Mesenchymal stem cell (in vitro differentiated cells and primary cell): ENCODE measurements around the gene PSMC6.
"Not testable (repeated sequence)": the region's sequence is repeated elsewhere in the genome, so short reads cannot be mapped to it uniquely, and the experiment has no call there.

Experiments used
- DNase-seq: peaks from one replicate; pipeline ENCODE4 v3.0.0-alpha.2; 2013
- H2AFZ ChIP-seq: one replicate; pipeline ENCODE4 v1.6.1; 2013; ENCODE audit warnings: low read depth, mild to moderate bottlenecking, control low read depth, inconsistent platforms, low read length, moderate library complexity
- H2AK5ac ChIP-seq: 2 replicates; pipeline ENCODE4 v1.6.1; 2013; ENCODE audit warnings: low read length, moderate library complexity, mild to moderate bottlenecking, inconsistent platforms; ENCODE audit not compliant: severe bottlenecking
- H2BK120ac ChIP-seq: one replicate; pipeline ENCODE4 v1.6.1; 2013; ENCODE audit warnings: low read depth, mild to moderate bottlenecking, inconsistent platforms, low read length, moderate library complexity
- H2BK12ac ChIP-seq, 2 experiments: one replicate each; pipeline ENCODE4 v1.6.1; 2013; ENCODE audit warnings: inconsistent platforms in 2 of 2, low read length in 2 of 2, mild to moderate bottlenecking in 2 of 2, moderate library complexity in 2 of 2, control low read depth in 1 of 2
- H2BK15ac ChIP-seq: one replicate; pipeline ENCODE4 v1.6.1; 2013; ENCODE audit warnings: mild to moderate bottlenecking, low read depth, inconsistent platforms; ENCODE audit not compliant: poor library complexity, severe bottlenecking
- H2BK5ac ChIP-seq: 2 replicates; pipeline ENCODE4 v1.6.1; 2013; ENCODE audit warnings: low read depth, mild to moderate bottlenecking, low read length, control low read depth, inconsistent platforms; ENCODE audit not compliant: poor library complexity, severe bottlenecking
- H3K14ac ChIP-seq, 2 experiments: one replicate each; pipeline ENCODE4 v1.6.1; 2013; ENCODE audit warnings: inconsistent platforms in 2 of 2, low read length in 2 of 2, control low read depth in 1 of 2, mild to moderate bottlenecking in 1 of 2, moderate library complexity in 1 of 2
- H3K18ac ChIP-seq, 2 experiments: one replicate each; pipeline ENCODE4 v1.6.1; 2013; ENCODE audit warnings: inconsistent platforms in 2 of 2, low read length in 2 of 2, control low read depth in 1 of 2, low read depth in 1 of 2, mild to moderate bottlenecking in 1 of 2
- H3K23ac ChIP-seq, 2 experiments: one replicate each; pipeline ENCODE4 v1.6.1; 2013; ENCODE audit warnings: inconsistent platforms in 2 of 2, low read length in 2 of 2, mild to moderate bottlenecking in 2 of 2, moderate library complexity in 2 of 2, control low read depth in 1 of 2
- H3K27ac ChIP-seq: 2 replicates; pipeline ENCODE4 v1.5.1; 2013; ENCODE audit warnings: mild to moderate bottlenecking, moderate library complexity, low read length, control low read depth, inconsistent platforms; ENCODE audit not compliant: poor library complexity, severe bottlenecking
- H3K27me3 ChIP-seq, 2 experiments: 2 replicates each; pipeline versions ENCODE4 v1.6.1 to v1.7.0; 2013; ENCODE audit warnings: low read length in 2 of 2, mild to moderate bottlenecking in 2 of 2, moderate library complexity in 2 of 2, control low read depth in 1 of 2, inconsistent platforms in 1 of 2; ENCODE audit not compliant: control insufficient read depth in 1 of 2, insufficient read depth in 1 of 2
- H3K36me3 ChIP-seq, 2 experiments: 2 replicates each; pipeline versions ENCODE4 v1.6.1 to v1.7.0; 2013; ENCODE audit warnings: low read length in 2 of 2, control low read depth in 1 of 2, inconsistent platforms in 1 of 2, low read depth in 1 of 2, mild to moderate bottlenecking in 1 of 2; ENCODE audit not compliant: insufficient read depth in 2 of 2, control insufficient read depth in 1 of 2
- H3K4ac ChIP-seq, 2 experiments: one replicate each; pipeline ENCODE4 v1.6.1; 2013; ENCODE audit warnings: inconsistent platforms in 2 of 2, low read length in 2 of 2, mild to moderate bottlenecking in 2 of 2, moderate library complexity in 2 of 2, control low read depth in 1 of 2, low read depth in 1 of 2
- H3K4me1 ChIP-seq: 2 replicates; pipeline ENCODE4 v1.6.1; 2013; ENCODE audit warnings: low read depth, low read length, control low read depth; ENCODE audit not compliant: control insufficient read depth, insufficient read depth
- H3K4me2 ChIP-seq: 2 replicates; pipeline ENCODE4 v1.6.1; 2013; ENCODE audit warnings: low read length, mild to moderate bottlenecking, inconsistent platforms; ENCODE audit not compliant: poor library complexity, severe bottlenecking
- H3K4me3 ChIP-seq, 2 experiments: 2 replicates each; pipeline versions ENCODE4 v1.5.1 to v1.7.0; 2013; ENCODE audit warnings: low read length in 2 of 2, mild to moderate bottlenecking in 2 of 2, control low read depth in 1 of 2, low read depth in 1 of 2; ENCODE audit not compliant: insufficient read depth in 1 of 2
- H3K79me1 ChIP-seq: replicated peaks from 2 replicates; pipeline ENCODE4 v1.6.1; 2013; ENCODE audit warnings: mild to moderate bottlenecking, control low read depth, low read length, inconsistent platforms; ENCODE audit not compliant: poor library complexity, severe bottlenecking
- H3K9ac ChIP-seq: 2 replicates; pipeline ENCODE4 v1.7.0; 2013; ENCODE audit warnings: mild to moderate bottlenecking, low read length, moderate library complexity
- H3K9me3 ChIP-seq: 2 replicates; pipeline ENCODE4 v1.7.0; 2013; ENCODE audit warnings: mild to moderate bottlenecking, low read length; ENCODE audit not compliant: control insufficient read depth
- H4K8ac ChIP-seq: one replicate; pipeline ENCODE4 v1.6.1; 2013; ENCODE audit warnings: inconsistent platforms, mild to moderate bottlenecking, low read length, moderate library complexity
- H4K91ac ChIP-seq: one replicate; pipeline ENCODE4 v1.6.1; 2013; ENCODE audit warnings: mild to moderate bottlenecking, low read length, inconsistent platforms
- WGBS: methylation state at CpG from one replicate; pipeline ENCODE4 v1.1.7; 2013; ENCODE audit warnings: mixed read lengths; 5-methylcytosine and 5-hydroxymethylcytosine counted together

Gene PSMC6

GRCh38 chr14:52716155-52716554 lies 9.2 kb downstream of the PSMC6 start:
- H3K9ac ChIP-seq, result no peak overlapping the region
- H3K18ac ChIP-seq, result no peak overlapping the region
- no peaks in the 10 kb centered on the region for H3K9me3 ChIP-seq
- no peaks in the 10 kb centered on the region for H3K4me1 ChIP-seq
- 100% methylated on average over 3 of the region's 6 CpGs for WGBS
- H4K91ac ChIP-seq, result no peak overlapping the region
- no peak overlapping the region for H4K8ac ChIP-seq
- no peak overlapping the region for H2AFZ ChIP-seq
- no peak overlapping the region for H3K4me3 ChIP-seq
- no peak overlapping the region for H3K27ac ChIP-seq
- H3K4me2 ChIP-seq, result no peak overlapping the region
- H2BK15ac ChIP-seq, result no peak overlapping the region
- H3K14ac ChIP-seq, result no peak overlapping the region
- H2AK5ac ChIP-seq, result no peak overlapping the region
- no peak overlapping the region for H3K4ac ChIP-seq
- H2BK120ac ChIP-seq, result no peak overlapping the region
- no peak for DNase-seq
- H2BK5ac ChIP-seq, result no peak overlapping the region
- peaks cover 37 to 95% of the 10 kb centered on the region in 2 experiments for H3K36me3 ChIP-seq
- no peaks in the 10 kb centered on the region for H3K27me3 ChIP-seq
- H3K23ac ChIP-seq, result no peak overlapping the region
- H2BK12ac ChIP-seq, result no peak overlapping the region
- H3K79me1 ChIP-seq, result peaks cover 18% of the 10 kb centered on the region

DNA sequence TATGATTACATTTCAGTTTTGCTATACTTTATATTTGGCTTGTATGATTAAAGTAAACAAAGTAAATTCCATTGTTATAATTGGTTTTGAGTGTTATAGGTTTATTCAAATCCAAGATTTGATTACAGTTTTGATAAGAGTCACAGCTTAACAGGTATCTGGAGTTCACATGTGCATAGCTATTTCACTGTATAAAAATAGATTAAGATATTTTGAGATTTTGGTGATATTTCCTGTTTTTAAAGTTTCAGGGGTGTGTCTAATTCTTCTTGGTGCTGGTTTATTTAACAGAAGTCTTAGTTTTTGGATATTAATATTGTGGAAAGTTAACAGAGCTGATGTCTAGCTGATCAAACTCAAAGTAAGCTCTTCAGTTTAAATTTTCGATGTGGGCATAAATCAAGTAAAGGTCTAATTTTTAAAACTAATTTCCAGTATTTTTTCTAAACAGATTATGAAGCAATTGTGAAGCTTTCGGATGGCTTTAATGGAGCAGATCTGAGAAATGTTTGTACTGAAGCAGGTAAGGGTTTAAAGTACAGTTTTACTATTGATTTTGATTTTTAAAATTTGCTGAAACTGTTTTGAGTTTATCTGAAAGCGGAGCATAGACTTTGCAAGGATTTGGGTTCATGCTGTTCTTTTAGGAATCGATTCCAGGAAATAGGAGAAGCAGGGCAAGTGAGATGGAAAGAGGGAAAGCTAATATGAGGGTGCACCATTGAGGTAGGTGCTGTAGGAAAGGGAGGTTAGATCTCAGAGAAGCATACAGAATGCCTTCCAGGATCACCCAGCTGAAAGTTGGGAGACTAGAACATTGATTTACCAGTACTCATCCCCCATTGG lies 16.7 kb downstream of the PSMC6 start:
- no peak overlapping the region for H3K4me2 ChIP-seq
- H3K9ac ChIP-seq, result no peak overlapping the region
- no peak overlapping the region for H4K91ac ChIP-seq
- DNase-seq, result no peak
- H3K4ac ChIP-seq, result no peak overlapping the region
- H3K79me1 ChIP-seq, result peaks cover 8% of the 10 kb centered on the region
- no peak overlapping the region for H3K23ac ChIP-seq
- no peak overlapping the region for H3K18ac ChIP-seq
- H2BK15ac ChIP-seq, result no peak overlapping the region
- no peak overlapping the region for H3K27ac ChIP-seq
- H3K27me3 ChIP-seq, result no peaks in the 10 kb centered on the region
- H3K14ac ChIP-seq, result no peak overlapping the region
- H4K8ac ChIP-seq, result no peak overlapping the region
- WGBS, result 97% methylated on average over 3 of the region's 4 CpGs
- H3K4me1 ChIP-seq, result no peaks in the 10 kb centered on the region
- H2BK5ac ChIP-seq, result no peak overlapping the region
- H2BK120ac ChIP-seq, result no peak overlapping the region
- no peak overlapping the region for H2AK5ac ChIP-seq
- H2BK12ac ChIP-seq, result no peak overlapping the region
- peaks cover 22 to 97% of the 10 kb centered on the region in 2 experiments for H3K36me3 ChIP-seq
- no peak overlapping the region for H3K4me3 ChIP-seq
- no peak overlapping the region for H2AFZ ChIP-seq
- H3K9me3 ChIP-seq, result no peaks in the 10 kb centered on the region

GRCh38 chr14:52724360-52724644 lies 17.3 kb downstream of the PSMC6 start:
- Histone ChIP-seq H3K14ac (no peak overlapping the region), H2BK12ac (no peak overlapping the region), H4K91ac (no peak overlapping the region), H3K4me1 (no peaks in the 10 kb centered on the region), H3K4ac (no peak overlapping the region), H3K4me3 (no peak overlapping the region), H3K9ac (no peak overlapping the region), H2AK5ac (no peak overlapping the region), H3K23ac (no peak overlapping the region), H3K27me3 (no peaks in the 10 kb centered on the region), H2AFZ (no peak overlapping the region), H2BK15ac (no peak overlapping the region), H3K18ac (no peak overlapping the region), H3K36me3 (peaks cover 26 to 95% of the 10 kb centered on the region in 2 experiments), H3K79me1 (peaks cover 8% of the 10 kb centered on the region), H3K9me3 (no peaks in the 10 kb centered on the region), H2BK5ac (no peak overlapping the region), H3K4me2 (no peak overlapping the region), H3K27ac (no peak overlapping the region), H4K8ac (no peak overlapping the region), H2BK120ac (no peak overlapping the region)
- DNase-seq, result no peak

DNA sequence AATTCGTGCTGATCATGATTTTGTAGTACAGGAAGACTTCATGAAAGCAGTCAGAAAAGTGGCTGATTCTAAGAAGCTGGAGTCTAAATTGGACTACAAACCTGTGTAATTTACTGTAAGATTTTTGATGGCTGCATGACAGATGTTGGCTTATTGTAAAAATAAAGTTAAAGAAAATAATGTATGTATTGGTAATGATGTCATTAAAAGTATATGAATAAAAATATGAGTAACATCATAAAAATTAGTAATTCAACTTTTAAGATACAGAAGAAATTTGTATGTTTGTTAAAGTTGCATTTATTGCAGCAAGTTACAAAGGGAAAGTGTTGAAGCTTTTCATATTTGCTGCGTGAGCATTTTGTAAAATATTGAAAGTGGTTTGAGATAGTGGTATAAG lies 20.5 kb downstream of the PSMC6 start:
- H3K23ac ChIP-seq, H2AFZ ChIP-seq, H3K14ac ChIP-seq, H2BK12ac ChIP-seq, H2BK120ac ChIP-seq, H3K4ac ChIP-seq, DNase-seq, H4K91ac ChIP-seq, H4K8ac ChIP-seq, H3K27me3 ChIP-seq, H3K4me1 ChIP-seq, H3K4me3 ChIP-seq, H3K27ac ChIP-seq, H3K18ac ChIP-seq, H3K79me1 ChIP-seq, H3K9ac ChIP-seq, H3K9me3 ChIP-seq, H2AK5ac ChIP-seq, H2BK15ac ChIP-seq, H2BK5ac ChIP-seq, H3K4me2 ChIP-seq: not testable (repeated sequence)
- H3K36me3 ChIP-seq, result peaks cover 18 to 64% of the 10 kb centered on the region in 2 experiments
- WGBS, result 100% methylated on average over 1 of the region's 2 CpGs
